GM19438 (cell line): Measurements from ENCODE around the gene AGPAT2.

Experiments
- ATAC-seq: cut with Tn5 transposase; IDR thresholded peaks from one replicate; pipeline ENCODE4 v1.9.1; 2021; ENCODE audit warnings: low read depth; ENCODE audit not compliant: unreplicated experiment

Gene AGPAT2

DNA sequence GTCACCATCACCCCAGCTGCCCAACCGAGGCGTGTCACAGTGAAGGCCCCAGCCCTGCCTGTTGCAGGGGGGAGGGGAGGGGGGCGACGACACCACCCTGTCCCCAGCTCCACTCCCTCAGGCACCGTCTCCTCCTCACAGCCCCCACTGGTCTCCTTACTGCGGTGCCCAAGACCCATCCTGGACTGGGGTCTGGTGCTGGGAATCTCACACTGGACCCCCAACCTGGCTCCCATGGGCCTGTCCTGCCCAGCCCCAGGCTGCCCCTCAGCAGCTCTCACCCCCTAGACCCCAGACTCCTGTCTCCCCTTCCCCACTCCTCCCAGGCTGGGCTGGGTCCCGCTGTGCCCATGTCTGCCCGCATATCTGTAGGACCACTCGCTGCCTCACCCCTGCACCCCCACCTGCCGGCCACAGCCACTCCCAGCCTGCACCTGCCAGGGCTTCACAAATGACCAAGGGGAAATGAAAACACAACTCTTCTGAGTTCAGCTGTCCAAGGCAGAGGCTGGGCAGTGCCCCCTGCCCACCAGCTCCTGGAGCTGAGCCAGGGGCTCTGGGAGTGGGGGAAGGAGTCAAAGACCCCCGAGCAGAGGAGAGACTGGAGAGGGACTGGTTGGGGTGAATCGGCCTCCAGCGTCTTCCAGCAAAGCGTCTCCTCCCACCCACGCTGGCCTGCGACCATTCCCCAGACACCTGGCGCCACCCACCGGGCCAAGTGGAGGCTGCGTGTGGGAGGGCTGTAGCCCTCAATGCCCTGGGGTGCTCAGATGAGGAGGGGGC lies 57.2 kb downstream of the AGPAT2 start:
- no peak for ATAC-seq

DNA sequence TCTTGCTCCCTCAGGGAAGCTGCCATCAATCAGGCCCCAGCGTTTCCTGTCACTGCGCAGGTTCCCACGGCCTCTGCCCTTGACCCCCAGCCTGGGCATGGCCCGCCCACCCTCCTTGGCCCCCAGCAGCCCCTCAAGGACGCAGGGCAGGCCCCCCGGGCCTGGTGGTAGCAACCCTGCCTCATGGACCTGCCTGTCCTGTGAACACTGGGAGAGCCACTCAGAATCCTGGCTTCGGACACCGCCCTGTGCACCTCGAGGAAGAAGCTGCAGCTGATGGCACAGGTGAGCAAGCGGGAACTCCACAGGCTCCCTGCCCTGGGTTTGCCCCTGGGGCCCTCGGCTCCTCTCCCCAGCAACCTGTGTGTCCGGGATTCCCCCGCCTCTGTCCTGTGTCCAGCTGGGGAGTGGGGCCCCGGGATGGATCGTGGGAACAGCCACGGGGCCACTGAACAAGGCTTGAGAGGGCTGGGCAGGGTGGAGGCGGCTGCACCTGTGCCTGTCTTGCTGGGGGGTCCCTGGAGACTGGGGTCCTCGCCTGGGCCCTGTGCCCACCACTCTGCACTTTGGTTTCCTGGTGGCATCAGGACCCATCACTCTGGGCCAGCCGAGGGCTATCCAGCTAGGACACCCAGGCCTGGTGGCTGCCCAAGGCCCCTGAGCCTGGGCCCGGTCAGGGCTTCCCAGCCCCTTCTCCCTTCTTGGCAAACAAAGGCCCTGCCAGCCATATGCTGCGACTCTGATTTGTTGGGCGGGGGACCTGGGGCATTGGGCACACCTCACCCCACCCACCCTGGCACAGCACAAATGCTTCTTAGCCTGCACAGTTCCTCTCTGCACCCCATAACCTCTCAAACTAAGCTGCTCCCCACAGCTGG lies 58.0 kb downstream of the AGPAT2 start:
- ATAC-seq: no peak

DNA sequence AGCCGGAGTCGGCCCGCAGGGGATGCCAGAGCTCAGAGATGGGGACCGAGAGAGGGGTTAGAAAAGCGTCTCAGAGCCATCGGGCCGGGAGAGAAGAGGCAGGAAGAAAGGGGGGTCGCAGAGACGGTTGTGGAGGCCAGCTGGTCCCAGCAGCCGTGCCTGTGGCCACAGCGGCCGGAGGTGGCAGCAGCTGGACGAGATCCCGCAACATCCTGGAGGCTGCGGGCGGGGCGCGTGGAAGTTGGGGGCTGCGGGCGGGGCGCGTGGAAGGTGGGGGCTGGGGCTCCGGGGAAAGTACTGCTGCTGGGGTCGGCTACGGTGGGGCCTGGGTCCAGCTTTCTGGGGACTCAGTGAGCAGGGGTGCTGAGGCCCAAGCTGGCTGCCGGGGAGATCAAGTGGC lies 59.0 kb downstream of the AGPAT2 start:
- no peak for ATAC-seq

- no peak for ATAC-seq
Measured at GRCh38 chr9:136627703-136628102, 59.6 kb downstream of the AGPAT2 start.

DNA sequence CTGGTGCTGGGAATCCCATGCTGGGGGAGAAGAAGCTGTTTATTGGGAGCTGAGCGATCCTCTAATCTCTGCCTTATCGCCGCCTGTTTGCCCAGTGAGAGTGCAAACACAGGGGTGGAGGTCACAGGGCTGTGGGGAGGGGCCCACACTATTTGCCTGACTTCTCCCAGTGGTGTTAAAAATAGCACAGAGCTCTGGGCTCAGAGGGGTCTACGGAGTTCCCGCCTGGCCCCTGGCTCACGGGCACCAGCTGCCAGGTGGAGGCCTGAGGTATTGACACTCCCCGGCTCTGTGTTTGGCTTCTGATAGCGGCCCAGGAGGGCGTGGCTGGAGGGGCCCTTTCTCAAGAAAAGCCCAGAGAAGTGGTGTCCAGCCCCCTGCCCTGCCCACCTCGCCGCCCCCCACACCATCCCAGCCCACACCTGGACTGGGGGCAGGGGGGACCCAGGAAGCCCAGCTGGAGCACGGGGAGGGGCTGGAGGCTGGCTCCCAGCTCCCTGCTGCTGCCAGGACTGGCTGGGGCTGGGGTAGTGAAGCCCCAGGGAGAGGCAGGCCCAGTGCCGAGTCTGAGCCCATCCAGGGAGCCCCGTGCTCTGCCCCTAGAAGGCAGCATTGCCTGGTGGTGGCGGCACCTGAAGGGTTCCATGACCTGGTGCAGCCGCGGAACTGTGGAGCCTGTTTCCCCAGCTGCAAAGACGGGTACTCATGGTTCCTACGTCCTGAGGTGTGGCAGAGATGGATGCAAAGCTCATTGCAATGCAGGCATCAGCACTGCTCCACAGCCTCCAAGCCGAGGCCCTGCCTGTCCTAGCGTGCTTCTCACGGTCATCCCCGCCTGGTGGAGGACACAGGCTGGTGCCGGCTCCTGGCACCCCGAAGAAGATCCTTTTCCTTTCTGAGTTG lies 60.3 kb downstream of the AGPAT2 start:
- ATAC-seq: no peak

DNA sequence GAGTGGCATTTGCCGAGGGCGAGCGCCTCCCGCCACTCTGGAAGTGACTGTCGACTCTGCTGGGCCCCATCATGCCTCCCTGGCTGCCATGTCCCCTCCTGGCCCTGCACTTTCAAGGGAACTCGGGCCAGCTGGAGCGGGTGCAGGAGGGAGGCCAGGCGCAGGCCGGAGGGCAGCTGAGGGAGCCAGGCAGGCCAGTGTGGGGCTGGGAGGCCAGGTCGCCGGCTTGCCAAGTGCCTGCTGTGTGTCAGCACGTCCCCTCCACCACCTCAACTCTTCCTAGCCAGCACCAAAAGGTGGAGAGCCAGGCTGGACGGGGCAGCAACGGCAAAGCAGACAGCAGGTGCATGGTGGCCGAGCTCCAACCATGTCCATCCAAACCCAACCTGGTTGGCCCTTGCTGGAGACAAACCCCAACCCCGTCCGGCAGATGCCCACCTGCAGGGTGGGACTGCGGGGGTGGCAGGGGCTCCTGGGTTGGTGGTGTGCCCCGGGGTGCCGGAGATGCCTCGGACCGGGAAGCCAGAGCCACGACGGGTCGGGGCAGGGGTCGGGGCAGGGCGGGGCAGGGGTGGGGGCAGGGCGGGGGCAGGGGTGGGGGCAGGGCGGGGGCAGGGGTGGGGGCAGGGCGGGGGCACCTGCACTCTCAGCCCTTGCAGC lies 61.1 kb downstream of the AGPAT2 start:
- no peak for ATAC-seq

DNA sequence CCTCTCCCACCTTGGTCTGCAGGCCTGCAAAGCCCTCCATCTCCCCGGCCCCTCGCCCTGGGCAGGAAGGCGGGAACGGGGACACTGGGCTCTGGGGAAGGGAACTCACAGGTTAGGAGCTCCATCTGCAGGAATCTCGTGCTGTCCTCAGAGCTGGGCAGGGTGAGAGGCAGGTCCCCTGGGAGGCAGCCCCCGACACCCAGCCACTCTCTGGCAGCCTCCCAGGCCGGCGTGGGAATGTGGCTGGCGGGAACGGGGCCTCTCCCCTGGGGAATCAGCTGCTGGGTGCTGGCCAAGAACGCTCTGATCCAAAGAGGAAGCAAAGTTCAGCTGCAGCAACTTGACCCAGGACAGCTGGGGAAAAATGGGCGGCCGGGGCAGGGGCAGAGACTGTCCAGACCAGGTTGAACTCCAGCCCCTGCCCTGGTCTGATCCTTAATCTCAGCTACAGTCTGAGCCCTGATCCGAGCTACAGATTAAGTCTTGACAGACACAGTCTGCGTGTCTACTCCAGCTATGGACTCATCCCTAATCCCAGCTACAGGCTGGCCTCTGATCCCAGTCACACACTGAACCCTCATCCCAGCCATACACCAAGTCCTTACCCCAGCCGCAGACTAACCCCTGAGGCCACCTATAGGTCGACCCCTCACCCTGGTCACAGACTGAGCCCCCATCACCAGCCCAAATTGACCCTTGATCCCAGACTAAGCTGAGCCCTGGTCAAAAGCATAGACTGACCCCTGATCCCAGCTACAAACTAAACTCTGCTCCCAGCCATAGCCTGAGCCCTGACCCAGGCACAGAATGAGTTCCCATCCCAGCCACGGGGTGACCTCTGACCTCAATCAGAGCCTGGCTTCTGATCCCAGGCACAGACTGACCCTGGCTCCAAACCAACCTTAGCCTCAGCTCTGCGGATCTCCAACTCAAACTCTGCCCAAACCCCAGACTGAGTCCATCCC lies 61.9 kb downstream of the AGPAT2 start:
- ATAC-seq: no peak

DNA sequence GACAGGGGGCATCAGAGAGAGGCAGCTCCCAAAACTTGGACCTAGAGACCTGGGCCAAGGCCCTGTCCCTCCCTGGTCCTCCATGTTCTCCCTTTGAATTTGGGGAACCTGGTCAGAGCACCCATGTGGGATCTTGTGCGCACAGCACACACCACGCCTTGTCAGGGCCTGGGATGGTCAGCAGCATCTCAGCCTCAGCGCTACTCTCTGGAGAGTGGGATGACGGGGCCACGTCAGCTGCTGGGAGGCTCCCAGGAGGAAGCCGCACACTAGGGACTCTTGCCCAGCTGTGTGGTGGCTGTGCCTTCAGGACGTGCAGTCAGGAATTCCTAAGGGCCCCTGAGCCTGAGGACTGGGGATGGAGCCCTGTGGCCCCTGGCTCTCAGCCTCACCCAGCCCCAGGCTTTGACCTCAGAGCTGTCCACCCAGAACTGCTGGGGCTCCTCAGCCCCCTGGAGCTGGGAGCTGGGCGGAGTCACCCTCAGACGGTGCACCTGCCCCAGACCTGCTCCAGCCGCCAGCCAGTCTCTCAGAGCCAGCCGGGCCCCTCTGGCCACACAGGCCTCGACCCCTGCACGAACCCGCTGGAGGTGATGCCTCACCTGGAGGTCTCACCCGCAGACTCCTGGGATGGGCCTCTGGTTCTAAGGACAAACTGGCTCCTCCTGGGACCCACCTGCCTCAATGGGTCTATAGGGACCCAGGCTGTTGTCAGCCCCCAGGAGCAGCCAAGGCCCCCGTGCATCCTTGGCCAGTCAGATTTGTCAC lies 62.9 kb downstream of the AGPAT2 start:
- no peak for ATAC-seq

DNA sequence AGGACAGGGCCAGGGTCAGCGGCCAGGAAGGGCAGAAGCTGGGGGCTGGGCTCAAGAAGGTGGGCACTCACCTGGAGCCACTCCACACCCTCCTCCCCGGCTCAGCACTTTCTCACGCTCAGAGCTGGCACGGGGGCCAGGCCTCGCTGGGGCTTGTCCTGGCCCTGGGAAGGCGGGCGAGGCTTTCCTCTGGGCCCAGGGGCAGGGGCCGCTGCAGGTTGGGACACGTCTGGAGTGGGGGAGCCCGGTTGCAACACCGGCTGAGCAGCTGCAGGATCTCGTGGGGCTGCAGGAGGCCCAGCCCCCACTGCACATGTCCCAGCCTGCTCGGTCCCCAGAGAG lies 63.4 kb downstream of the AGPAT2 start:
- ATAC-seq: no peak
